GM12891 (cell line): Measurements from ENCODE around the gene RRP15.

Source experiments
- PAX5 ChIP-seq: IDR thresholded peaks from 2 replicates; pipeline ENCODE4 v1.6.1; 2011; ENCODE audit warnings: low read length, moderate library complexity, mild to moderate bottlenecking; ENCODE audit not compliant: insufficient read depth, severe bottlenecking
- POLR2A ChIP-seq: IDR thresholded peaks from 2 replicates; pipeline ENCODE4 v1.6.1; 2011; ENCODE audit warnings: low read depth, low read length, control low read depth
- POLR2AphosphoS5 ChIP-seq: IDR thresholded peaks from 2 replicates; pipeline ENCODE4 v1.6.1; 2011; ENCODE audit warnings: low read depth, low read length, control low read depth
- POU2F2 ChIP-seq: IDR thresholded peaks from 2 replicates; pipeline ENCODE4 v1.6.1; 2011; ENCODE audit warnings: low read depth, mild to moderate bottlenecking, control low read depth, low read length, moderate library complexity
- SPI1 ChIP-seq: IDR thresholded peaks from 2 replicates; pipeline ENCODE4 v1.6.1; 2011; ENCODE audit warnings: low read depth, low read length, control low read depth
- TAF1 ChIP-seq: IDR thresholded peaks from 2 replicates; pipeline ENCODE4 v1.6.1; 2011; ENCODE audit warnings: low read depth, low read length, control low read depth

GRCh38 chr1:218368686-218369085 lies 83.6 kb downstream of the RRP15 start:
- no peak for TF ChIP-seq POU2F2
- no peak for TF ChIP-seq POLR2AphosphoS5
- no peak for TF ChIP-seq POLR2A
- TF ChIP-seq TAF1 = no peak
- no peak for TF ChIP-seq SPI1
- no peak for TF ChIP-seq PAX5
